GM12878 (cell line): Measurements from ENCODE around the gene NAA10. TPM values are rescaled to one million over a fixed set of nuclear protein-coding genes. Genes with fewer than 3 reads are reported as not detected.

Experiments
- DPF2 ChIP-seq: fragments of 450-650 bp; IDR thresholded peaks from 2 replicates; pipeline ENCODE4 v1.6.1; 2017; ENCODE audit warnings: mild to moderate bottlenecking
- EED ChIP-seq: sonication (generic); IDR thresholded peaks from 2 replicates; pipeline ENCODE4 v1.6.1; 2016; ENCODE audit warnings: antibody characterized with exemption, low read depth
- EZH2 ChIP-seq: IDR thresholded peaks from 2 replicates; pipeline ENCODE4 v1.6.1; 2012; ENCODE audit warnings: low read depth, mild to moderate bottlenecking, control low read depth, inconsistent platforms, low read length, borderline replicate concordance; ENCODE audit not compliant: control insufficient read depth
- FOXM1 ChIP-seq: IDR thresholded peaks from 2 replicates; pipeline ENCODE4 v1.6.1; 2012; ENCODE audit warnings: low read depth, mild to moderate bottlenecking, inconsistent platforms, low read length, moderate library complexity
- HCFC1 ChIP-seq: fragments of 150-350 bp; IDR thresholded peaks from 2 replicates; pipeline ENCODE4 v1.6.1; 2014; ENCODE audit warnings: low read length
- IKZF2 ChIP-seq, 2 experiments: fragments of 450-650 bp; IDR thresholded peaks; 2 replicates each; pipeline ENCODE4 v1.6.1; 2017; ENCODE audit warnings: mild to moderate bottlenecking in 2 of 2, moderate library complexity in 2 of 2
- LARP7 ChIP-seq: fragments of 450-650 bp; IDR thresholded peaks from 2 replicates; pipeline ENCODE4 v1.6.1; 2017; ENCODE audit warnings: mild to moderate bottlenecking
- MLLT1 ChIP-seq: fragments of 450-650 bp; IDR thresholded peaks from 2 replicates; pipeline ENCODE4 v1.6.1; 2016; ENCODE audit warnings: mild to moderate bottlenecking
- MXI1 ChIP-seq: fragments of 150-350 bp; IDR thresholded peaks from 2 replicates; pipeline ENCODE4 v1.6.1; 2011; ENCODE audit warnings: low read depth, mild to moderate bottlenecking, inconsistent platforms, low read length, improper control_type of control experiment
- NBN ChIP-seq: fragments of 450-650 bp; IDR thresholded peaks from 2 replicates; pipeline ENCODE4 v1.6.1; 2016
- NFYA ChIP-seq: IDR thresholded peaks from 2 replicates; pipeline ENCODE4 v1.6.1; 2011; ENCODE audit warnings: low read depth, mild to moderate bottlenecking, low read length, improper control_type of control experiment, borderline replicate concordance
- NR2C2 ChIP-seq: IDR thresholded peaks from 2 replicates; pipeline ENCODE4 v1.6.1; 2011; ENCODE audit warnings: borderline replicate concordance, low read depth; ENCODE audit not compliant: control insufficient read depth, insufficient read length
- PAX8 ChIP-seq: fragments of 450-650 bp; IDR thresholded peaks from 2 replicates; pipeline ENCODE4 v1.6.1; 2017; ENCODE audit warnings: mild to moderate bottlenecking, moderate library complexity
- PBX3 ChIP-seq: IDR thresholded peaks from 2 replicates; pipeline ENCODE4 v1.6.1; 2011; ENCODE audit warnings: mild to moderate bottlenecking, low read depth, low read length, moderate library complexity; ENCODE audit not compliant: insufficient replicate concordance
- PRDM15 ChIP-seq: fragments of 450-650 bp; formaldehyde crosslinking; IDR thresholded peaks from 2 replicates; pipeline ENCODE4 v1.4.0; 2020; ENCODE audit warnings: mild to moderate bottlenecking, moderate library complexity
- RELA ChIP-seq: fragments of 450-650 bp; IDR thresholded peaks from 2 replicates; pipeline ENCODE4 v1.8.0; 2014; ENCODE audit warnings: borderline replicate concordance; ENCODE audit not compliant: partially characterized antibody
- RFX5 ChIP-seq: IDR thresholded peaks from 2 replicates; pipeline ENCODE4 v1.6.1; 2011; ENCODE audit warnings: low read depth, low read length, improper control_type of control experiment
- SIX5 ChIP-seq: IDR thresholded peaks from 2 replicates; pipeline ENCODE4 v1.6.1; 2011; ENCODE audit warnings: mild to moderate bottlenecking, low read depth, low read length, moderate library complexity; ENCODE audit not compliant: severe bottlenecking
- TCF12 ChIP-seq: IDR thresholded peaks from 2 replicates; pipeline ENCODE4 v1.6.1; 2011; ENCODE audit warnings: low read depth, mild to moderate bottlenecking, low read length
- TCF3 ChIP-seq: IDR thresholded peaks from 2 replicates; pipeline ENCODE4 v1.6.1; 2012; ENCODE audit warnings: low read depth, mild to moderate bottlenecking, low read length, borderline replicate concordance; ENCODE audit not compliant: insufficient read depth
- ZNF274 ChIP-seq: IDR thresholded peaks from one replicate; pipeline ENCODE4 v1.8.0; 2011; ENCODE audit not compliant: insufficient read length, insufficient read depth
- ZNF384 ChIP-seq: IDR thresholded peaks from 2 replicates; pipeline ENCODE4 v1.6.1; 2012; ENCODE audit warnings: low read depth, mild to moderate bottlenecking, low read length, improper control_type of control experiment, borderline replicate concordance
- polyA plus RNA-seq, 11 experiments: library from polyadenylated mRNA; depleted of rRNA in 4 of 11; unstranded in 6 of 11; stranded (reverse) in 5 of 11; fragments of >200 nt; fragmentation: Nextera tagmentation in 4 of 11; fragmentation: Illumina TruSeq in 1 of 11; extraction: Ambion mirVana in 4 of 11; extraction: Trizol in 1 of 11; gene quantifications; 1 replicate in 1 of 11; 2 replicates in 10 of 11; pipeline versions ENCODE4 v1.2.1 to v1.2.3, GENCODE V29; 2011 to 2016; ENCODE audit warnings: inconsistent platforms in 2 of 11, missing spikeins in 2 of 11, low read depth in 1 of 11
- total RNA-seq, 4 experiments: library from RNA; depleted of rRNA in 3 of 4; stranded (reverse); fragments of >200 nt in 3 of 4; fragmentation: Illumina TruSeq in 1 of 4; extraction: Trizol in 1 of 4; gene quantifications; 2 replicates each; pipeline versions ENCODE4 v1.2.1 to v1.2.3, GENCODE V29; 2013 to 2021
- TF ChIP-seq, protein P1 (sequence below): fragments of 450-650 bp; IDR thresholded peaks from 2 replicates; pipeline ENCODE4 v1.6.1; 2014; ENCODE audit warnings: mild to moderate bottlenecking

NAA10 gene
- total and polyA plus RNA-seq, 10 of the 15 experiments (the other 5 are each of a cell fraction or from before 2014, with no cell fraction given), result 7.9 to 212 (median 98.9) TPM

GRCh38 chrX:153926858-153927671, 7.8 kb downstream of the NAA10 start (continued):
- TF ChIP-seq, protein P1, sequence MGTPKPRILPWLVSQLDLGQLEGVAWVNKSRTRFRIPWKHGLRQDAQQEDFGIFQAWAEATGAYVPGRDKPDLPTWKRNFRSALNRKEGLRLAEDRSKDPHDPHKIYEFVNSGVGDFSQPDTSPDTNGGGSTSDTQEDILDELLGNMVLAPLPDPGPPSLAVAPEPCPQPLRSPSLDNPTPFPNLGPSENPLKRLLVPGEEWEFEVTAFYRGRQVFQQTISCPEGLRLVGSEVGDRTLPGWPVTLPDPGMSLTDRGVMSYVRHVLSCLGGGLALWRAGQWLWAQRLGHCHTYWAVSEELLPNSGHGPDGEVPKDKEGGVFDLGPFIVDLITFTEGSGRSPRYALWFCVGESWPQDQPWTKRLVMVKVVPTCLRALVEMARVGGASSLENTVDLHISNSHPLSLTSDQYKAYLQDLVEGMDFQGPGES, result no peak
- TF ChIP-seq TCF3, result peak; percentile 81; the same call in 1 of the 2 replicates
- TF ChIP-seq ZNF384, result no peak
- no peak for TF ChIP-seq PAX8
- peak; percentile 52 for TF ChIP-seq DPF2
- TF ChIP-seq NR2C2, result no peak
- TF ChIP-seq NFYA, result no peak
- no peak for TF ChIP-seq ZNF274
- no peak for TF ChIP-seq HCFC1
- TF ChIP-seq RFX5, result no peak
- TF ChIP-seq PBX3, result peak; percentile 64
- TF ChIP-seq MXI1, result no peak; the same call in 1 of the 2 replicates
- TF ChIP-seq RELA, result peak; percentile 34
- no peak for TF ChIP-seq LARP7
- TF ChIP-seq EED, result peak; percentile 53; the same call in 1 of the 2 replicates
- TF ChIP-seq IKZF2 (IDR thresholded peaks at IDR 0.05), result peak; percentile 76
- TF ChIP-seq EZH2, result no peak
- TF ChIP-seq TCF12, result peak; percentile 92
- TF ChIP-seq PRDM15, result no peak
- no peak for TF ChIP-seq SIX5
- TF ChIP-seq NBN, result 0 out of 2 replicates have a peak, but pooled peaks have one; percentile 56
- TF ChIP-seq MLLT1, result no peak
- no peak for TF ChIP-seq FOXM1
